Breast epithelium (tissue), 4 donors: ENCODE measurements around the gene HHLA2. TPM values are rescaled to one million over a fixed set of nuclear protein-coding genes. Genes with fewer than 3 reads are reported as not detected.

Source experiments
- DNase-seq, 2 donors: peaks; one replicate each; pipeline ENCODE4 v3.0.0-alpha.2; 2019; ENCODE audit warnings: low spot score in 2 of 2
- H3K27ac ChIP-seq, 2 donors: fragments of 200-600 bp; sonication (generic) in 1 of 2; one replicate each; pipeline ENCODE4 v1.5.1; 2016 to 2019; ENCODE audit warnings: mild to moderate bottlenecking in 1 of 2
- H3K27me3 ChIP-seq, 2 donors: fragments of 200-600 bp; sonication (generic) in 1 of 2; one replicate each; pipeline versions ENCODE4 v1.5.1 to v1.6.0; 2017 to 2019; ENCODE audit warnings: control low read depth in 1 of 2, mild to moderate bottlenecking in 1 of 2
- H3K36me3 ChIP-seq: fragments of 200-600 bp; one replicate; pipeline ENCODE4 v1.5.1; 2019
- H3K4me1 ChIP-seq, 2 donors: fragments of 200-600 bp; sonication (generic); one replicate each; pipeline ENCODE4 v1.5.1; 2016 to 2019; ENCODE audit warnings: control low read depth in 1 of 2
- H3K4me3 ChIP-seq, 3 donors: fragments of 200-600 bp; sonication (generic); 1 replicate in 2 of 3; 2 replicates in 1 of 3; pipeline ENCODE4 v1.5.1; 2016 to 2019; ENCODE audit warnings: mild to moderate bottlenecking in 3 of 3, moderate library complexity in 2 of 3
- H3K9me3 ChIP-seq, 2 donors: fragments of 200-600 bp; sonication (generic) in 1 of 2; one replicate each; pipeline ENCODE4 v1.5.1; 2016 to 2019; ENCODE audit warnings: control low read depth in 1 of 2
- POLR2A ChIP-seq: fragments of 450-650 bp; IDR thresholded peaks from one replicate; pipeline ENCODE4 v1.6.1; 2016; ENCODE audit warnings: antibody characterized with exemption, mild to moderate bottlenecking, moderate library complexity
- POLR2AphosphoS5 ChIP-seq, 3 donors: sonication (generic); formaldehyde crosslinking; IDR thresholded peaks; one replicate each; pipeline ENCODE4 v1.6.1; 2017; ENCODE audit warnings: antibody characterized with exemption in 3 of 3
- intact Hi-C: fragments of 100-400 bp; cut with DNase I; formaldehyde crosslinking; loops from one replicate; pipeline ENCODE4 v1.15.1; 2023; ENCODE audit warnings: low total_unique reads
- total RNA-seq, 3 donors: library from RNA; depleted of rRNA; stranded (reverse); fragments of >200 nt; gene quantifications; one replicate each; pipeline ENCODE4 v1.1.0, GENCODE V29; 2016
- TF ChIP-seq, protein P1 (sequence below), 3 donors: fragments of 450-650 bp; IDR thresholded peaks; one replicate each; pipeline ENCODE4 v1.5.1; 2016 to 2017; ENCODE audit warnings: antibody characterized with exemption in 3 of 3, mild to moderate bottlenecking in 3 of 3, moderate library complexity in 3 of 3

HHLA2 gene
- total RNA-seq, 3 donors from 2014 or later, result 1.6 TPM; not detected in 2

DNA sequence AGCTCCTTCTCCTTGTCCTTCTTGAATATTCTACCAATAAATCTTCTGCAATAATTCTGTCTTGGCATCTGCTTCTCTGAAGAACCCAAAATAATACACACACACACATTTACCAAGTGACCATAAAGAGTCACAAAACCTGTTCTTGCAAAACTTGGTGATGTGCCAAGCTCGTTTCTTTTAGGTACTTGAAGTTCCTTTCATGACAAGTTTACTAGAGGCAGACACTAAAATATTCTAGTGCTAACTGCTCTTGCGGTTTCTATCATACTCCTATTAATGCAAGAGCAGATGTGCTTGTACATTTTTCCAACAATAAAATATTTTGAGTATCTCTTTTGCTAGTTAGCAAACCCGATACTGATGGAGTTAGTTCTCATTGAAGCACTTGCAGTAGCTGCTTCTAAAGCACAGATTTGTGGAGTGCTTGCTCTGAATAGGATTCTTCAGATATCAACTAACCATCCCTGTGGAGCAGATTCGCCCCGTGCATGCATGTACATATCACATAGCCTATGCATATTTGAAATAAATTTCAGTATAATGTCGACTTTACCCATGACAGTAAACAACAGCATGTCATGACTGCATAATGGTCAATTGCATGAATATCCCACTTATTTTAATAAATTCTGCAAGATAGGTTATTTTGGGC lies 23.2 kb downstream of the HHLA2 start:
- no peak overlapping the region for H3K4me3 ChIP-seq
- H3K9me3 ChIP-seq, result no peaks in the 10 kb centered on the region
- TF ChIP-seq POLR2AphosphoS5 (IDR thresholded peaks at IDR 0.05) (no peak), POLR2A (no peak)
- TF ChIP-seq, protein P1, sequence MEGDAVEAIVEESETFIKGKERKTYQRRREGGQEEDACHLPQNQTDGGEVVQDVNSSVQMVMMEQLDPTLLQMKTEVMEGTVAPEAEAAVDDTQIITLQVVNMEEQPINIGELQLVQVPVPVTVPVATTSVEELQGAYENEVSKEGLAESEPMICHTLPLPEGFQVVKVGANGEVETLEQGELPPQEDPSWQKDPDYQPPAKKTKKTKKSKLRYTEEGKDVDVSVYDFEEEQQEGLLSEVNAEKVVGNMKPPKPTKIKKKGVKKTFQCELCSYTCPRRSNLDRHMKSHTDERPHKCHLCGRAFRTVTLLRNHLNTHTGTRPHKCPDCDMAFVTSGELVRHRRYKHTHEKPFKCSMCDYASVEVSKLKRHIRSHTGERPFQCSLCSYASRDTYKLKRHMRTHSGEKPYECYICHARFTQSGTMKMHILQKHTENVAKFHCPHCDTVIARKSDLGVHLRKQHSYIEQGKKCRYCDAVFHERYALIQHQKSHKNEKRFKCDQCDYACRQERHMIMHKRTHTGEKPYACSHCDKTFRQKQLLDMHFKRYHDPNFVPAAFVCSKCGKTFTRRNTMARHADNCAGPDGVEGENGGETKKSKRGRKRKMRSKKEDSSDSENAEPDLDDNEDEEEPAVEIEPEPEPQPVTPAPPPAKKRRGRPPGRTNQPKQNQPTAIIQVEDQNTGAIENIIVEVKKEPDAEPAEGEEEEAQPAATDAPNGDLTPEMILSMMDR (IDR thresholded peaks at IDR 0.05), result no peak
- H3K27ac ChIP-seq, result no peak overlapping the region
- peak in 1 of 2 donors; percentile 54 for DNase-seq
- no peaks in the 10 kb centered on the region for H3K27me3 ChIP-seq
- intact Hi-C loops, result no loop called here
- no peaks in the 10 kb centered on the region for H3K36me3 ChIP-seq
- H3K4me1 ChIP-seq, result peaks cover 0 to 5% of the 10 kb centered on the region in 2 donors

DNA sequence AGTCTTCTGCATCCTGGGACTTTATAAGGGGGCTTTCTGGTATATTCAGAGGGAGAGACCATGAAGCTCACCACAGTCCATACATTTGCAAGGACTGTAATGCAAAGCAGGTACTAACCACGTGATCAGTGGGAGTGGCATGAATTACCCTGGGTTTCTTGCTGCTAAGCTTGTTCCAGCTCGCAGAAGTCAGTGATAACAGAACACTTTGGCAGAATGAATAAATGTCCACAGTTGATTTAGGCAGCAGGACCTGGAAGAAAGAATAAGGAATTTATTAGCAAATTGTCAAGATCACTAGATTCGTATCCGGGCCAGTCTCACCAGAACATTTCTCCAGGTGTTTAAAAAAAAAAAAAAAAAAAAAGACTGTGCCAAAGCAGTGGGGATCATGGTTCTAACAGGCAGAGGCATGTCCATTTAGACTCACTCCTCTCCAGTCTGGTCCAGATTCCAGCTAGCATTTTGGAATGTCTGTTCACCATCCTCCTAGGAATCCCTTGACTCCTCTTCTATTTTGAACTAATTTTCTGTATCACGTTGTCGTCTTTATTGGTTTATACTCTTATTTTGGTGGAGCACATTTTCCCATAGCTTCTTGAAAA lies 24.5 kb downstream of the HHLA2 start:
- Histone ChIP-seq H3K27ac (no peak overlapping the region), H3K9me3 (no peaks in the 10 kb centered on the region), H3K36me3 (no peaks in the 10 kb centered on the region), H3K4me1 (peaks cover 0 to 5% of the 10 kb centered on the region in 2 donors), H3K27me3 (no peaks in the 10 kb centered on the region), H3K4me3 (no peak overlapping the region)
- no peak for DNase-seq
- intact Hi-C loops, result no loop called here
- TF ChIP-seq, protein P1 (IDR thresholded peaks at IDR 0.05), result no peak

DNA sequence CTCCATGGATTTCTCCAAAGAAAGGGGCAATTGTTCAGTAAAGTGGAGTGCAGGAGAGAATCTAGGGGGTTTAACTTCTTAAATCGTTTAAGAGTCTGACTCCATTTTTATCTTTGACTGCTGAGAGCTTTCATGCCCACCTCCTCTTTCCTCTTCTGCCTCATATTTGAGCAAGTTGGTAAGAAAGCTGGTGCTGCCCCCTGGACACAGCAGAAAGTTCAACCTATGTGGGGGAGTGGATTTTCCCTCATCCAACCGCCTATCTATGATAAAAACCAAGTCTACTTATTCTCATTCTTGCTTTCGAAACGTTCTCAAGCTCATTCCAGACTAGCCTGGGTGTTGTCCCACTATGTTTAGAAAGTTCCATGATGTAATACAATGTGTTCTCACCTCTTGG lies 26.0 kb downstream of the HHLA2 start:
- H3K36me3 ChIP-seq, result no peaks in the 10 kb centered on the region
- H3K27me3 ChIP-seq, result no peaks in the 10 kb centered on the region
- H3K4me1 ChIP-seq, result peaks cover 0 to 5% of the 10 kb centered on the region in 2 donors
- intact Hi-C loops, result no loop called here
- no peaks in the 10 kb centered on the region for H3K9me3 ChIP-seq
- H3K4me3 ChIP-seq, result no peak overlapping the region
- TF ChIP-seq POLR2AphosphoS5 (IDR thresholded peaks at IDR 0.05) (no peak), POLR2A (no peak)
- TF ChIP-seq, protein P1 (IDR thresholded peaks at IDR 0.05), result no peak
- H3K27ac ChIP-seq, result no peak overlapping the region
- no peak for DNase-seq

DNA sequence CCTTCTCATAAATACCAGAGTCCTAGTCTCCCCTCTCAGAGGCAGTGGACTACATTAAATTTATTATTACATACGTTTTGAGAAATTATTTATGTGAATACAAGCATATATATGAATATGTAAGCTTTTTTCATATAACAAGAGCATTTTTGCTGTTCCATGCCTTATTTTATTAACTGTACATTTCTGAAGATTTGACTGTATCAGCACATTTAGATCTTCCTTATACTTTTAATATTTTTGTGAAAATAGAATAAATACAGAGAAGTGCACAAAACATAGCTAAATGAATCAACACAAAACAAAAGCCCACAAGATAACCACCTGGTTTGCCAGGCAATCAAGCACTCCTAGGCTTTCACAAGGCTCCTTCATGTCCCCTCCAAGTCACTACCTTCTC lies 27.8 kb downstream of the HHLA2 start:
- no peaks in the 10 kb centered on the region for H3K27me3 ChIP-seq
- H3K36me3 ChIP-seq, result no peaks in the 10 kb centered on the region
- H3K4me3 ChIP-seq, result no peak overlapping the region
- no peak overlapping the region for H3K27ac ChIP-seq
- intact Hi-C loops, result no loop called here
- peaks cover 0 to 5% of the 10 kb centered on the region in 2 donors for H3K4me1 ChIP-seq
- TF ChIP-seq, protein P1 (IDR thresholded peaks at IDR 0.05), result no peak
- no peak for TF ChIP-seq POLR2AphosphoS5 (IDR thresholded peaks at IDR 0.05)
- no peak for TF ChIP-seq POLR2A
- H3K9me3 ChIP-seq, result no peaks in the 10 kb centered on the region
- DNase-seq, result no peak

DNA sequence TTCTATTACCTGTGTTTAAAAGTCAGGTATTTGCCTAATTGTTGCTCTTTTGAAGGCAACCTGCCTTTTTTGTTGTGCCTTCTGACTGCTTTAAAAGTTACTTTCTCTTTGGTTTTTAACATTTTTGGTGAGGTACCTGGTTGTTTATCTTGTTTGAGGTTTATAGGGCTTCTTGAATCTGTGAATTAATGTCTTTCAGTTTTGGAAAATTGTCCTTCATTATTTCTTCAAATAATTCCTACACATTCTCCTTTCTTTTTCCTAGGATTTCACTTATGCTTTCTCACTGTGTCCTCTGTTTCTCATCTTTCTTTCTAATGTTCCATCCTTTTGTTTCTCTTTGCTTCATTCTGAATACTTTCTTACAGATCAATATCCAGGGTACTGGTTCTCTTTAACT lies 30.8 kb downstream of the HHLA2 start:
- DNase-seq, result no peak
- intact Hi-C loops, result no loop called here
- Histone ChIP-seq H3K27ac (no peak overlapping the region), H3K4me1 (no peaks in the 10 kb centered on the region), H3K9me3 (no peaks in the 10 kb centered on the region), H3K4me3 (no peak overlapping the region), H3K27me3 (no peaks in the 10 kb centered on the region), H3K36me3 (no peaks in the 10 kb centered on the region)
- no peak for TF ChIP-seq POLR2AphosphoS5 (IDR thresholded peaks at IDR 0.05)
- TF ChIP-seq POLR2A, result no peak
- TF ChIP-seq, protein P1 (IDR thresholded peaks at IDR 0.05), result no peak
